ENCODE data around the gene METTL21A. TPM values are rescaled to one million over a fixed set of nuclear protein-coding genes. Genes with fewer than 3 reads are reported as not detected.
A peak's percentile ranks its signal among the peaks of the same experiment; 100 is the strongest.

Gene METTL21A
- total and polyA plus RNA-seq, 2 experiments from 2014 or later, result 86.0 to 118 TPM

DNA sequence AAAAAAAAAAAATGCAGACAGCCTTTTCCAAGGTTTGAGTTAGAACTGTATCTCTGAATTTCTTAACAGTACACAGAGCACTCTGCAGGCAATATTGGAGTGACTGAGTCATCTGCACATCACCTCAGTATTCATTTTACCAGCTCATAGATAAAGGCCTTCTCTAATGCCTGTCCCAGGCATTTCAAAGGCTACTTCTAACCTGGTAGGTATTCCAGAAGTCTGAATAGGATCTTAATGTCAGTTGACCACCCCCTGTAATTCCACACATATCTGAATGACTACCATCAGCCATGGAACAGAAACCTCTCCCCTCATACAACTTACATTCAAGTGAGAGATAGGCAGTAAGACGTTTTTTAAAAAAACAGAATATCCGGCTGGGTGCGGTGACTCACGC lies 9.0 kb downstream of the METTL21A start:
- H3K27ac ChIP-seq (ENCODE audit: low read depth), result 0 out of 2 replicates have a peak overlapping the region, but pooled peaks have one; percentile 32
- Mint-ChIP-seq H3K4me1 (peaks cover 4% of the 10 kb centered on the region; the same call in 2 of the 3 replicates), H3K4me3 (no peak overlapping the region), H3K9me3 (no peaks in the 10 kb centered on the region), H3K27ac (no peak overlapping the region), H3K36me3 (ENCODE audit: low read depth) (peaks cover 76% of the 10 kb centered on the region), H3K27me3 (ENCODE audit: insufficient read depth, low read depth, poor library complexity) (peaks cover 4% of the 10 kb centered on the region)
- no peak overlapping the region for H3K4me2 ChIP-seq
- TF ChIP-seq, protein P1, sequence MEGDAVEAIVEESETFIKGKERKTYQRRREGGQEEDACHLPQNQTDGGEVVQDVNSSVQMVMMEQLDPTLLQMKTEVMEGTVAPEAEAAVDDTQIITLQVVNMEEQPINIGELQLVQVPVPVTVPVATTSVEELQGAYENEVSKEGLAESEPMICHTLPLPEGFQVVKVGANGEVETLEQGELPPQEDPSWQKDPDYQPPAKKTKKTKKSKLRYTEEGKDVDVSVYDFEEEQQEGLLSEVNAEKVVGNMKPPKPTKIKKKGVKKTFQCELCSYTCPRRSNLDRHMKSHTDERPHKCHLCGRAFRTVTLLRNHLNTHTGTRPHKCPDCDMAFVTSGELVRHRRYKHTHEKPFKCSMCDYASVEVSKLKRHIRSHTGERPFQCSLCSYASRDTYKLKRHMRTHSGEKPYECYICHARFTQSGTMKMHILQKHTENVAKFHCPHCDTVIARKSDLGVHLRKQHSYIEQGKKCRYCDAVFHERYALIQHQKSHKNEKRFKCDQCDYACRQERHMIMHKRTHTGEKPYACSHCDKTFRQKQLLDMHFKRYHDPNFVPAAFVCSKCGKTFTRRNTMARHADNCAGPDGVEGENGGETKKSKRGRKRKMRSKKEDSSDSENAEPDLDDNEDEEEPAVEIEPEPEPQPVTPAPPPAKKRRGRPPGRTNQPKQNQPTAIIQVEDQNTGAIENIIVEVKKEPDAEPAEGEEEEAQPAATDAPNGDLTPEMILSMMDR (conservative IDR thresholded peaks at IDR 0.05; ENCODE audit: low read depth in 2 of 2), result no peak
- TF ChIP-seq STAT1 (IDR thresholded peaks at IDR 0.05; ENCODE audit: unreplicated experiment) (no peak), CREB1 (CRISPR knock-in tag; IDR thresholded peaks at IDR 0.05; ENCODE audit: low read depth) (no peak), NANOG (IDR thresholded peaks at IDR 0.05; ENCODE audit: borderline replicate concordance) (no peak), EZH2 (IDR thresholded peaks at IDR 0.05; ENCODE audit: low read depth, unreplicated experiment) (no peak), ZNF114 (CRISPR knock-in tag; IDR thresholded peaks at IDR 0.05) (no peak)
- TF ChIP-seq, protein P2, sequence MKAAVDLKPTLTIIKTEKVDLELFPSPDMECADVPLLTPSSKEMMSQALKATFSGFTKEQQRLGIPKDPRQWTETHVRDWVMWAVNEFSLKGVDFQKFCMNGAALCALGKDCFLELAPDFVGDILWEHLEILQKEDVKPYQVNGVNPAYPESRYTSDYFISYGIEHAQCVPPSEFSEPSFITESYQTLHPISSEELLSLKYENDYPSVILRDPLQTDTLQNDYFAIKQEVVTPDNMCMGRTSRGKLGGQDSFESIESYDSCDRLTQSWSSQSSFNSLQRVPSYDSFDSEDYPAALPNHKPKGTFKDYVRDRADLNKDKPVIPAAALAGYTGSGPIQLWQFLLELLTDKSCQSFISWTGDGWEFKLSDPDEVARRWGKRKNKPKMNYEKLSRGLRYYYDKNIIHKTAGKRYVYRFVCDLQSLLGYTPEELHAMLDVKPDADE (IDR thresholded peaks at IDR 0.05), result no peak
- no peaks in the 10 kb centered on the region for H3K27me3 ChIP-seq (ENCODE audit: insufficient read depth)
- H3K36me3 ChIP-seq (ENCODE audit: insufficient read depth), result peaks cover 50% of the 10 kb centered on the region
- H3F3A ChIP-seq (replicated peaks; ENCODE audit: low read depth), result 0 out of 2 replicates have a peak, but pooled peaks cover 4% of the 10 kb centered on the region
- no peak overlapping the region for H3K4me3 ChIP-seq
- no peak overlapping the region for H2AFZ ChIP-seq
- H4K20me1 ChIP-seq (replicated peaks; ENCODE audit: insufficient read depth), result peaks cover 21% of the 10 kb centered on the region
- H3K4me1 ChIP-seq (ENCODE audit: insufficient read depth), result no peaks in the 10 kb centered on the region
- H3K9me2 ChIP-seq (ENCODE audit: insufficient read depth), result no peaks in the 10 kb centered on the region
- H3K79me2 ChIP-seq (replicated peaks; ENCODE audit: insufficient read depth), result peaks cover 17% of the 10 kb centered on the region
- no peak for ATAC-seq
- DNase-seq (ENCODE audit: low spot score), result no peak

DNA sequence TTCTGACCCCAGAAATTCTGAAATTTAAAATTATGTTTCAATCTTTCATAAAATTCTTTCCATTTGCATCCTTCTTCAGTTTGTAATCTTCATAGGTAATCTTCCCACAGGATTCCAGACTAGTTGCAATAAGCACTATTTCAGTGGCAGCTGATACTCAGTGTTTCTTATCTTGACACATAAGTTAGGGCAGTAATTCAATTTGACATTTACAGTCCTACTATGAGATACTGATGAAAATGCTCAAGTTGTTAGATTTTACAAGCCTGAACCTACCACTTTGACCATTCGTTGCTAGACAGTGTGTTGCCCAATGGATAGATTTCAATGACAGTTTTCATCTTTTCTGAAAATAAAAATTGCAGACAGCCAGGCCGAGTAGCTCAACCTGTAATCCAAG lies 10.4 kb downstream of the METTL21A start:
- Mint-ChIP-seq H3K27me3 (ENCODE audit: insufficient read depth, low read depth, poor library complexity) (peaks cover 4% of the 10 kb centered on the region), H3K36me3 (ENCODE audit: low read depth) (peaks cover 64% of the 10 kb centered on the region), H3K27ac (no peak overlapping the region), H3K4me3 (no peak overlapping the region), H3K4me1 (peaks cover 4% of the 10 kb centered on the region; the same call in 2 of the 3 replicates), H3K9me3 (no peaks in the 10 kb centered on the region)
- Histone ChIP-seq H3K27ac (ENCODE audit: low read depth) (no peak overlapping the region), H3K4me3 (no peak overlapping the region), H2AFZ (no peak overlapping the region), H3K4me1 (ENCODE audit: insufficient read depth) (no peaks in the 10 kb centered on the region), H3K27me3 (ENCODE audit: insufficient read depth) (no peaks in the 10 kb centered on the region), H3K79me2 (replicated peaks; ENCODE audit: insufficient read depth) (peaks cover 12% of the 10 kb centered on the region; the same call in 1 of the 2 replicates), H4K20me1 (replicated peaks; ENCODE audit: insufficient read depth) (peaks cover 17% of the 10 kb centered on the region), H3F3A (replicated peaks; ENCODE audit: low read depth) (0 out of 2 replicates have a peak, but pooled peaks cover 4% of the 10 kb centered on the region), H3K9me2 (ENCODE audit: insufficient read depth) (no peaks in the 10 kb centered on the region), H3K4me2 (no peak overlapping the region), H3K36me3 (ENCODE audit: insufficient read depth) (peaks cover 41% of the 10 kb centered on the region)
- ATAC-seq (no peak), DNase-seq (ENCODE audit: low spot score) (no peak)
- TF ChIP-seq JUNB (IDR thresholded peaks at IDR 0.05; ENCODE audit: unreplicated experiment) (no peak), EZH2phosphoT487 (IDR thresholded peaks at IDR 0.05; ENCODE audit: unreplicated experiment) (no peak), EZH2 (IDR thresholded peaks at IDR 0.05; ENCODE audit: low read depth, unreplicated experiment) (no peak), ZNF331 (CRISPR knock-in tag; IDR thresholded peaks at IDR 0.05; ENCODE audit: low read depth) (no peak), POLR2AphosphoS5 (IDR thresholded peaks at IDR 0.05; ENCODE audit: low read depth) (no peak), ZNF114 (CRISPR knock-in tag; IDR thresholded peaks at IDR 0.05) (no peak), STAT1 (IDR thresholded peaks at IDR 0.05; ENCODE audit: unreplicated experiment) (no peak)
- TF ChIP-seq, protein P1 (conservative IDR thresholded peaks at IDR 0.05; ENCODE audit: low read depth in 2 of 2), result no peak
